SK-N-MC (cell line): ENCODE measurements around the gene ZFP92.

ENCODE experiments used
- EZH2 ChIP-seq: fragments of 200-600 bp; sonication (generic); IDR thresholded peaks from one replicate; pipeline ENCODE4 v1.6.1; 2017; ENCODE audit warnings: antibody characterized with exemption
- POLR2AphosphoS5 ChIP-seq: IDR thresholded peaks from 2 replicates; pipeline ENCODE4 v1.6.1; 2012; ENCODE audit warnings: mild to moderate bottlenecking, low read depth, low read length, borderline replicate concordance

GRCh38 chrX:153450949-153451277 lies 39.6 kb downstream of the ZFP92 start:
- TF ChIP-seq EZH2 (no peak), POLR2AphosphoS5 (no peak)
